SU-DHL-6 (cell line): ENCODE measurements around the gene SYNE4.

Source experiments
- EZH2phosphoT487 ChIP-seq: fragments of 200-600 bp; sonication (generic), shearing (Covaris generic); conservative IDR thresholded peaks from 2 replicates; pipeline ENCODE4 v1.6.1; 2018; ENCODE audit warnings: mild to moderate bottlenecking, antibody characterized with exemption, low read length, moderate library complexity, mixed read lengths
- TF ChIP-seq, protein P1 (sequence below): fragments of 200-600 bp; sonication (generic); IDR thresholded peaks from one replicate; pipeline ENCODE4 v1.5.1; 2017; ENCODE audit warnings: antibody characterized with exemption, mild to moderate bottlenecking, low read length, moderate library complexity; ENCODE audit not compliant: insufficient read depth, poor library complexity, severe bottlenecking

DNA sequence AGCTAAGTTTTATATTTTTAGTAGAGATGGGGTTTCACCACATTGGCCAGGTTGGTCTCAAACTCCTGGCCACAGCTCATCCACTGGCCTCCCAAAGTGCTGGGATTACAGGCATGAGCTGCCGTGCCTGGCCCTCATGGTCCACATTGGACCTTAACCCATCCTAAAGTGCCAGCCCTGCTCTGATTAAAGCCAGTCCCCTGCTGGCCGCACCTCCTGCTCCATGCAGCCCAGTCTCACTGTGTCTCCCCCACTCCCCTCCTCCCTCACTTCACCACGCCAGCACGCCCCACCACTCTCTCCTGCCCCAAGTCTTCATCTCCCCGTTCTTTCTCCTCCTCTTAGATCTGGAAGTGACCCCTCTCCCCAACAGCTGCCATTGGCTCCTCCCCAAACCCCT is 30.3 kb downstream of the SYNE4 start:
- TF ChIP-seq, protein P1, sequence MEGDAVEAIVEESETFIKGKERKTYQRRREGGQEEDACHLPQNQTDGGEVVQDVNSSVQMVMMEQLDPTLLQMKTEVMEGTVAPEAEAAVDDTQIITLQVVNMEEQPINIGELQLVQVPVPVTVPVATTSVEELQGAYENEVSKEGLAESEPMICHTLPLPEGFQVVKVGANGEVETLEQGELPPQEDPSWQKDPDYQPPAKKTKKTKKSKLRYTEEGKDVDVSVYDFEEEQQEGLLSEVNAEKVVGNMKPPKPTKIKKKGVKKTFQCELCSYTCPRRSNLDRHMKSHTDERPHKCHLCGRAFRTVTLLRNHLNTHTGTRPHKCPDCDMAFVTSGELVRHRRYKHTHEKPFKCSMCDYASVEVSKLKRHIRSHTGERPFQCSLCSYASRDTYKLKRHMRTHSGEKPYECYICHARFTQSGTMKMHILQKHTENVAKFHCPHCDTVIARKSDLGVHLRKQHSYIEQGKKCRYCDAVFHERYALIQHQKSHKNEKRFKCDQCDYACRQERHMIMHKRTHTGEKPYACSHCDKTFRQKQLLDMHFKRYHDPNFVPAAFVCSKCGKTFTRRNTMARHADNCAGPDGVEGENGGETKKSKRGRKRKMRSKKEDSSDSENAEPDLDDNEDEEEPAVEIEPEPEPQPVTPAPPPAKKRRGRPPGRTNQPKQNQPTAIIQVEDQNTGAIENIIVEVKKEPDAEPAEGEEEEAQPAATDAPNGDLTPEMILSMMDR: no peak
- TF ChIP-seq EZH2phosphoT487: no peak
